Natural killer cell (primary cell): ENCODE results near the gene ASCC3. TPM values are rescaled to one million over a fixed set of nuclear protein-coding genes. Genes with fewer than 3 reads are reported as not detected.

Experiments used
- ATAC-seq, 3 donors: fragments of 150-1000 bp in 2 of 3; fragments of 200-7000 bp in 1 of 3; cut with Tn5 transposase; 1 replicate in 1 of 3; 2 replicates in 2 of 3; pipeline ENCODE4 v1.10.0; 2021; ENCODE audit warnings: mild to moderate bottlenecking in 2 of 3, moderate library complexity in 2 of 3
- DNase-seq, 2 donors: peaks; one replicate each; pipeline versions ENCODE4 v3.0.0 to v3.0.0-alpha.2; 2013 to 2021; ENCODE audit warnings: mixed read lengths in 1 of 2
- H3K27ac ChIP-seq: one replicate; pipeline ENCODE4 v1.5.1; 2013; ENCODE audit warnings: mild to moderate bottlenecking, low read length
- H3K27me3 ChIP-seq: one replicate; pipeline ENCODE4 v1.6.1; 2013; ENCODE audit warnings: low read length; ENCODE audit not compliant: control insufficient read depth, insufficient read depth
- H3K36me3 ChIP-seq: one replicate; pipeline ENCODE4 v1.6.1; 2013; ENCODE audit warnings: low read length; ENCODE audit not compliant: control insufficient read depth, insufficient read depth
- H3K4me1 ChIP-seq: one replicate; pipeline ENCODE4 v1.6.1; 2013; ENCODE audit warnings: low read length; ENCODE audit not compliant: control insufficient read depth, insufficient read depth
- H3K4me3 ChIP-seq: one replicate; pipeline ENCODE4 v1.5.1; 2013; ENCODE audit warnings: low read length
- H3K9me3 ChIP-seq: one replicate; pipeline ENCODE4 v1.6.1; 2013; ENCODE audit warnings: low read length; ENCODE audit not compliant: control insufficient read depth, insufficient read depth
- H3K27ac Mint-ChIP-seq, 2 donors: one replicate each; pipeline ENCODE4 v1.8.0; 2022; ENCODE audit warnings: mild to moderate bottlenecking in 2 of 2, mixed read lengths in 2 of 2, moderate library complexity in 1 of 2
- H3K27me3 Mint-ChIP-seq, 2 donors: one replicate each; pipeline ENCODE4 v1.8.0; 2022; ENCODE audit warnings: low read depth in 2 of 2, mixed read lengths in 2 of 2
- H3K36me3 Mint-ChIP-seq: one replicate; pipeline ENCODE4 v1.8.0; 2022; ENCODE audit warnings: mixed read lengths
- H3K4me1 Mint-ChIP-seq, 2 donors: one replicate each; pipeline ENCODE4 v1.8.0; 2022; ENCODE audit warnings: mixed read lengths in 2 of 2
- H3K4me3 Mint-ChIP-seq: one replicate; pipeline ENCODE4 v1.8.0; 2022; ENCODE audit warnings: mild to moderate bottlenecking, moderate library complexity, mixed read lengths
- H3K9me3 Mint-ChIP-seq, 2 donors: one replicate each; pipeline ENCODE4 v1.8.0; 2022; ENCODE audit warnings: mixed read lengths in 2 of 2
- WGBS: methylation state at CpG from one replicate; pipeline ENCODE4 v1.1.7; 2013; ENCODE audit warnings: missing lambda C conversion rate; ENCODE audit not compliant: insufficient coverage; 5-methylcytosine and 5-hydroxymethylcytosine counted together
- intact Hi-C: fragments of 100-400 bp; cut with micrococcal nuclease; formaldehyde crosslinking; loops from one replicate; pipeline ENCODE4 v1.14.2; 2022
- total RNA-seq, 4 donors: library from RNA; stranded (reverse); fragments of 120-200 nt in 1 of 4; gene quantifications; one replicate each; pipeline versions ENCODE4 v1.2.3 to v1.2.4, GENCODE V29; 2013 to 2022
- TF ChIP-seq, protein P1 (sequence below): fragments of 200-600 bp; IDR thresholded peaks from one replicate; pipeline ENCODE4 v1.8.0; 2022; ENCODE audit warnings: antibody characterized with exemption

Gene ASCC3
- total RNA-seq, 3 donors from 2014 or later (not counting 1 experiment from before 2014, with no cell fraction given), result 42.3 to 50.0 (median 44.1) TPM

DNA sequence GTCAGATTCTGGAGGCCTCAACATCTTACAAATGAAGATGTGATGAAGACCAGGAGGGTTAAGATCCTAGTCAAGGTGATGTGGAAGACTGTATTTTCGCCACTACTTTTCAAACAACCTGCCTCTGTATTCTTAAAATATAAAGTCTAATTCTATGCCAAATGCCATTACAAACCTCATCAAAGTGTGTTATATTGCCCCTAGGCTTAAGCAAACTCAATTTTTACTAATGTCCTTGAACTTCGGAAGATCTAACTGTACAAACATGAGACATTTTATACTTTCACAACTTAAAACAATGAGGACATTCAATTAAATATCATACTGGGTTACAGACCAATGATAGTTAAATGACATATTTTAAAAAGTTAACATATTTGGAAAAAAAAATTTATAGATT lies 19.1 kb downstream of the ASCC3 start:
- Histone ChIP-seq H3K9me3 (no peaks in the 10 kb centered on the region), H3K4me3 (no peak overlapping the region), H3K4me1 (no peaks in the 10 kb centered on the region), H3K36me3 (peaks cover 42% of the 10 kb centered on the region), H3K27me3 (no peaks in the 10 kb centered on the region), H3K27ac (no peak overlapping the region)
- 100% methylated on average over 1 of the region's 2 CpGs for WGBS
- Mint-ChIP-seq H3K4me3 (no peak overlapping the region), H3K4me1 (peaks cover 8 to 14% of the 10 kb centered on the region in 2 donors), H3K27me3 (no peaks in the 10 kb centered on the region), H3K9me3 (no peaks in the 10 kb centered on the region), H3K27ac (no peak overlapping the region), H3K36me3 (peaks cover 39% of the 10 kb centered on the region)
- intact Hi-C loops, result no loop called here
- TF ChIP-seq, protein P1, sequence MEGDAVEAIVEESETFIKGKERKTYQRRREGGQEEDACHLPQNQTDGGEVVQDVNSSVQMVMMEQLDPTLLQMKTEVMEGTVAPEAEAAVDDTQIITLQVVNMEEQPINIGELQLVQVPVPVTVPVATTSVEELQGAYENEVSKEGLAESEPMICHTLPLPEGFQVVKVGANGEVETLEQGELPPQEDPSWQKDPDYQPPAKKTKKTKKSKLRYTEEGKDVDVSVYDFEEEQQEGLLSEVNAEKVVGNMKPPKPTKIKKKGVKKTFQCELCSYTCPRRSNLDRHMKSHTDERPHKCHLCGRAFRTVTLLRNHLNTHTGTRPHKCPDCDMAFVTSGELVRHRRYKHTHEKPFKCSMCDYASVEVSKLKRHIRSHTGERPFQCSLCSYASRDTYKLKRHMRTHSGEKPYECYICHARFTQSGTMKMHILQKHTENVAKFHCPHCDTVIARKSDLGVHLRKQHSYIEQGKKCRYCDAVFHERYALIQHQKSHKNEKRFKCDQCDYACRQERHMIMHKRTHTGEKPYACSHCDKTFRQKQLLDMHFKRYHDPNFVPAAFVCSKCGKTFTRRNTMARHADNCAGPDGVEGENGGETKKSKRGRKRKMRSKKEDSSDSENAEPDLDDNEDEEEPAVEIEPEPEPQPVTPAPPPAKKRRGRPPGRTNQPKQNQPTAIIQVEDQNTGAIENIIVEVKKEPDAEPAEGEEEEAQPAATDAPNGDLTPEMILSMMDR, result no peak
- ATAC-seq, result no peak
- no peak for DNase-seq

- H3K4me3 Mint-ChIP-seq, result no peak overlapping the region
- no peak overlapping the region for H3K4me3 ChIP-seq
- H3K27ac Mint-ChIP-seq, result no peak overlapping the region
- intact Hi-C loops, result no loop called here
- ATAC-seq (no peak), DNase-seq (no peak)
- H3K4me1 Mint-ChIP-seq, result peaks cover 0 to 9% of the 10 kb centered on the region in 2 donors
- H3K4me1 ChIP-seq, result no peaks in the 10 kb centered on the region
- peaks cover 22% of the 10 kb centered on the region for H3K36me3 ChIP-seq
- no peaks in the 10 kb centered on the region for H3K27me3 ChIP-seq
- no peaks in the 10 kb centered on the region for H3K9me3 ChIP-seq
- peaks cover 29% of the 10 kb centered on the region for H3K36me3 Mint-ChIP-seq
- TF ChIP-seq, protein P1, result no peak
- H3K27me3 Mint-ChIP-seq, result no peaks in the 10 kb centered on the region
- no peak overlapping the region for H3K27ac ChIP-seq
- H3K9me3 Mint-ChIP-seq, result no peaks in the 10 kb centered on the region
These were observed 25.0 kb downstream of the ASCC3 start for GRCh38 chr6:100856146-100856545.

DNA sequence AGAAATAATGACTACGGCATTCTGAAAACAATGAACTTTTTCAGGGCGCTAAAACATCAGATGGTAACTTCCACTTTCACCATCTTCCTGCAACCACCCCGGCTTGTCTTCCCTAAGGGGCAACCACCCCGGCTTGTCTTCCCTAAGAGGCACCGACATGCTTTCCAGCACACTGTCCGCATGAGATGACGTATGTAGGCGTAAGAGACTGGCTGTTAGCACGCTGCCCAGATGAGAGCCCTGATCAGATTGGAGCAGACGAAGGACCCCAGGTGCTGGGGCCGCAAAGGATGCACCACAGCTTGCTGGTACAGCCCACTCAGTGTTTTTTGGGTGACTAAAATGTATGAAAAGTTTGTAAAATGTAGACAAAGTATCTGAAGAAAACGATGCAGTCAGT lies 29.3 kb downstream of the ASCC3 start:
- Mint-ChIP-seq H3K36me3 (peaks cover 4% of the 10 kb centered on the region), H3K9me3 (no peaks in the 10 kb centered on the region), H3K27me3 (no peaks in the 10 kb centered on the region), H3K4me3 (no peak overlapping the region), H3K4me1 (peaks cover 8 to 13% of the 10 kb centered on the region in 2 donors), H3K27ac (no peak overlapping the region)
- Histone ChIP-seq H3K36me3 (peaks cover 9% of the 10 kb centered on the region), H3K27me3 (no peaks in the 10 kb centered on the region), H3K9me3 (no peaks in the 10 kb centered on the region), H3K4me3 (no peak overlapping the region), H3K4me1 (no peaks in the 10 kb centered on the region), H3K27ac (no peak overlapping the region)
- intact Hi-C loops, result no loop called here
- WGBS, result 98% methylated on average over 12 of the region's 12 CpGs
- TF ChIP-seq, protein P1, result no peak
- DNase-seq (no peak), ATAC-seq (no peak)

DNA sequence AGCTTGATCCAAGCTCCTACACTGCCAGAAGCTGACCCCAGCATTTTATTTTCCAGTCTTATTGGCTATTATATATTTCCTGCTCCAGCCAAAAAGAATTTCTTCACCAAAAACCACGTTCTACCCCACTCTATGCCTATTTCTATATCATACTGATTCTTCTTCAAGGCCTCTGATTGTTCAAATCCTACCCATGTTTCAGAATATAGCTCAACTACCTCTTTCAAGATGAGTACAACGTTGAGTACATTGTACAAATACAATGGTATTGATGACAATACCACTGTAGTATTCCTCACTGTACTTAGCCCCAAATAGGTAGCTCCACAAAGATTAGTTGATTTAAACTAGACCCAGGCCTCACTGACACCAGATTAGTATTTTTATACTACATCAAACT lies 31.0 kb downstream of the ASCC3 start:
- Histone ChIP-seq H3K4me3 (no peak overlapping the region), H3K27ac (no peak overlapping the region), H3K4me1 (no peaks in the 10 kb centered on the region), H3K36me3 (peaks cover 6% of the 10 kb centered on the region), H3K27me3 (no peaks in the 10 kb centered on the region), H3K9me3 (no peaks in the 10 kb centered on the region)
- H3K9me3 Mint-ChIP-seq, result no peaks in the 10 kb centered on the region
- no peaks in the 10 kb centered on the region for H3K27me3 Mint-ChIP-seq
- peak overlapping the region in 1 of 2 donors; percentile 1 for H3K27ac Mint-ChIP-seq
- WGBS, result 61% methylated on average over 2 of the region's 2 CpGs
- intact Hi-C loops, result no loop called here
- no peak overlapping the region for H3K4me3 Mint-ChIP-seq
- ATAC-seq, result no peak
- no peaks in the 10 kb centered on the region for H3K36me3 Mint-ChIP-seq
- peaks cover 17 to 28% of the 10 kb centered on the region in 2 donors for H3K4me1 Mint-ChIP-seq
- TF ChIP-seq, protein P1, result no peak
- DNase-seq, result no peak
